ENCODE measurements around the gene CDC34. TPM values are rescaled to one million over a fixed set of nuclear protein-coding genes. Genes with fewer than 3 reads are reported as not detected.

CDC34 gene
- total and polyA plus RNA-seq, 9 of the 15 experiments (the other 6 are each of a cell fraction or from before 2014, with no cell fraction given), result 0.80 to 203 (median 65.5) TPM

DNA sequence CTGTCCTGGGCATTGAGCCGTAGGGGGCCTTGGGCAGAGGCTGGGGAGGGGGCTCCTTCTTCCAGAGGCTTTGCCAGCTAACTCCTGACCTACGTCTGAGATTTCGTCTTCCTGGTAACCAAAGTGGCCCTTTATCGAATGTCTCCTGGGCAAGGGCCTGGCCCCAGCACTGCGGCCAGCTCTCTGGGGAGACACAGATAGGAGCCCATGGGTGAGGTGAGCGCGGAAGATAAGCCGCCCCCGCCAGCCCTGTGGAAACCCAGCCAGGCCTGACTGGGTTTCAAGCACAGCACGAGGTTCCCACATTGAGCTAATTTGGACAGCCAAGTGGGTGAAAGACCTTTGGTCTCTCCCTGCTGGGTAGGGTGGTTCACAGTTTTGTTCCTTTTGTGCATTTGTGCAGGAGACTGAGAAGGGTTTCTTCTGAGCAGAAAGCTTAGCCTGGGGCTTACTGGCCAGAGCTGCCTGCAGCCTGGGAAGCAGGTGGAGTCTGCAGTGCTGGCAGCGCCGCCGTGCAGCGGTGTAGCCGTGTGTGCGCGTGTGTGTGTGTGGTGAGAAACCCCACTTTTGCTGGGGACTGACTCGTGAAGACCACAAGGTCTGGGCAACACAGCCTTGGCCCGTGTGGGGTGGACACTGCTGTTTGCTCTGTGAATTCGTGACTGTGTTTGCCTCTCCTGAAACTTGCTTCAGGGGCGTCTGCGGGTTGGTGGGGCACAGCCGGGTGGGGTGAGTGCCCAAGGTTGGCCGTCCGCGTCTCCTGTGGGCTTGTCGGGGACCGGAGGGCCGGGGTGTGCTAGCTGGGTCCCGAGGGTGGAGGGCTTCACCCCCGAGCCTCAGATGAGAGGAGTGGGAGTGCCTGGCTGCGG, 43.3 kb downstream of the CDC34 start (continued):
- TF ChIP-seq GTF2E2 (tag; IDR thresholded peaks at IDR 0.05) (no peak), ZNF263 (CRISPR knock-in tag; IDR thresholded peaks at IDR 0.05; ENCODE audit: borderline replicate concordance) (no peak), ZNF274 (IDR thresholded peaks at IDR 0.05; ENCODE audit: borderline replicate concordance, low read depth, low read length) (0 out of 2 replicates have a peak, but pooled peaks have one; percentile 43), CEBPB (tag; IDR thresholded peaks at IDR 0.05) (no peak), DPF2 (IDR thresholded peaks at IDR 0.05) (peak; percentile 98), ZFP36 (IDR thresholded peaks at IDR 0.05; ENCODE audit: low read depth, low read length, partially characterized antibody) (no peak), TAL1 (IDR thresholded peaks at IDR 0.05) (peak; percentile 99), HIVEP1 (CRISPR knock-in tag; IDR thresholded peaks at IDR 0.05) (no peak), ZNF644 (tag; IDR thresholded peaks at IDR 0.05; ENCODE audit: low read depth) (peak; percentile 88), EWSR1 (IDR thresholded peaks at IDR 0.05; ENCODE audit: borderline replicate concordance, low read depth, partially characterized antibody) (no peak), MYBL2 (IDR thresholded peaks at IDR 0.05; ENCODE audit: low read depth) (no peak), MYBL2 (CRISPR knock-in tag; IDR thresholded peaks at IDR 0.05; ENCODE audit: borderline replicate concordance) (no peak), NUFIP1 (IDR thresholded peaks at IDR 0.05; ENCODE audit: partially characterized antibody) (no peak), JUNB (CRISPR knock-in tag; conservative IDR thresholded peaks at IDR 0.05) (no peak), ARID2 (IDR thresholded peaks at IDR 0.05) (no peak)
- TF ChIP-seq, protein P1, sequence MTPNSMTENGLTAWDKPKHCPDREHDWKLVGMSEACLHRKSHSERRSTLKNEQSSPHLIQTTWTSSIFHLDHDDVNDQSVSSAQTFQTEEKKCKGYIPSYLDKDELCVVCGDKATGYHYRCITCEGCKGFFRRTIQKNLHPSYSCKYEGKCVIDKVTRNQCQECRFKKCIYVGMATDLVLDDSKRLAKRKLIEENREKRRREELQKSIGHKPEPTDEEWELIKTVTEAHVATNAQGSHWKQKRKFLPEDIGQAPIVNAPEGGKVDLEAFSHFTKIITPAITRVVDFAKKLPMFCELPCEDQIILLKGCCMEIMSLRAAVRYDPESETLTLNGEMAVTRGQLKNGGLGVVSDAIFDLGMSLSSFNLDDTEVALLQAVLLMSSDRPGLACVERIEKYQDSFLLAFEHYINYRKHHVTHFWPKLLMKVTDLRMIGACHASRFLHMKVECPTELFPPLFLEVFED (CRISPR knock-in tag; conservative IDR thresholded peaks at IDR 0.05), result no peak
- TF ChIP-seq, protein P2, sequence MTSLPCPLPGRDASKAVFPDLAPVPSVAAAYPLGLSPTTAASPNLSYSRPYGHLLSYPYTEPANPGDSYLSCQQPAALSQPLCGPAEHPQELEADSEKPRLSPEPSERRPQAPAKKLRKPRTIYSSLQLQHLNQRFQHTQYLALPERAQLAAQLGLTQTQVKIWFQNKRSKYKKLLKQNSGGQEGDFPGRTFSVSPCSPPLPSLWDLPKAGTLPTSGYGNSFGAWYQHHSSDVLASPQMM (CRISPR knock-in tag; IDR thresholded peaks at IDR 0.05), result no peak
- TF ChIP-seq, protein P3, sequence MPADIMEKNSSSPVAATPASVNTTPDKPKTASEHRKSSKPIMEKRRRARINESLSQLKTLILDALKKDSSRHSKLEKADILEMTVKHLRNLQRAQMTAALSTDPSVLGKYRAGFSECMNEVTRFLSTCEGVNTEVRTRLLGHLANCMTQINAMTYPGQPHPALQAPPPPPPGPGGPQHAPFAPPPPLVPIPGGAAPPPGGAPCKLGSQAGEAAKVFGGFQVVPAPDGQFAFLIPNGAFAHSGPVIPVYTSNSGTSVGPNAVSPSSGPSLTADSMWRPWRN (IDR thresholded peaks at IDR 0.05; ENCODE audit: low read depth), result peak; percentile 77
- TF ChIP-seq, protein P4, sequence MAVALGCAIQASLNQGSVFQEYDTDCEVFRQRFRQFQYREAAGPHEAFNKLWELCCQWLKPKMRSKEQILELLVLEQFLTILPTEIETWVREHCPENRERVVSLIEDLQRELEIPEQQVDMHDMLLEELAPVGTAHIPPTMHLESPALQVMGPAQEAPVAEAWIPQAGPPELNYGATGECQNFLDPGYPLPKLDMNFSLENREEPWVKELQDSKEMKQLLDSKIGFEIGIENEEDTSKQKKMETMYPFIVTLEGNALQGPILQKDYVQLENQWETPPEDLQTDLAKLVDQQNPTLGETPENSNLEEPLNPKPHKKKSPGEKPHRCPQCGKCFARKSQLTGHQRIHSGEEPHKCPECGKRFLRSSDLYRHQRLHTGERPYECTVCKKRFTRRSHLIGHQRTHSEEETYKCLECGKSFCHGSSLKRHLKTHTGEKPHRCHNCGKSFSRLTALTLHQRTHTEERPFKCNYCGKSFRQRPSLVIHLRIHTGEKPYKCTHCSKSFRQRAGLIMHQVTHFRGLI (CRISPR knock-in tag; IDR thresholded peaks at IDR 0.05), result peak; percentile 41; the same call in 1 of the 2 replicates
- TF ChIP-seq, protein P5, sequence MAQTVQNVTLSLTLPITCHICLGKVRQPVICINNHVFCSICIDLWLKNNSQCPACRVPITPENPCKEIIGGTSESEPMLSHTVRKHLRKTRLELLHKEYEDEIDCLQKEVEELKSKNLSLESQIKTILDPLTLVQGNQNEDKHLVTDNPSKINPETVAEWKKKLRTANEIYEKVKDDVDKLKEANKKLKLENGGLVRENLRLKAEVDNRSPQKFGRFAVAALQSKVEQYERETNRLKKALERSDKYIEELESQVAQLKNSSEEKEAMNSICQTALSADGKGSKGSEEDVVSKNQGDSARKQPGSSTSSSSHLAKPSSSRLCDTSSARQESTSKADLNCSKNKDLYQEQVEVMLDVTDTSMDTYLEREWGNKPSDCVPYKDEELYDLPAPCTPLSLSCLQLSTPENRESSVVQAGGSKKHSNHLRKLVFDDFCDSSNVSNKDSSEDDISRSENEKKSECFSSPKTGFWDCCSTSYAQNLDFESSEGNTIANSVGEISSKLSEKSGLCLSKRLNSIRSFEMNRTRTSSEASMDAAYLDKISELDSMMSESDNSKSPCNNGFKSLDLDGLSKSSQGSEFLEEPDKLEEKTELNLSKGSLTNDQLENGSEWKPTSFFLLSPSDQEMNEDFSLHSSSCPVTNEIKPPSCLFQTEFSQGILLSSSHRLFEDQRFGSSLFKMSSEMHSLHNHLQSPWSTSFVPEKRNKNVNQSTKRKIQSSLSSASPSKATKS (CRISPR knock-in tag; IDR thresholded peaks at IDR 0.05), result no peak
- TF ChIP-seq, protein P6, sequence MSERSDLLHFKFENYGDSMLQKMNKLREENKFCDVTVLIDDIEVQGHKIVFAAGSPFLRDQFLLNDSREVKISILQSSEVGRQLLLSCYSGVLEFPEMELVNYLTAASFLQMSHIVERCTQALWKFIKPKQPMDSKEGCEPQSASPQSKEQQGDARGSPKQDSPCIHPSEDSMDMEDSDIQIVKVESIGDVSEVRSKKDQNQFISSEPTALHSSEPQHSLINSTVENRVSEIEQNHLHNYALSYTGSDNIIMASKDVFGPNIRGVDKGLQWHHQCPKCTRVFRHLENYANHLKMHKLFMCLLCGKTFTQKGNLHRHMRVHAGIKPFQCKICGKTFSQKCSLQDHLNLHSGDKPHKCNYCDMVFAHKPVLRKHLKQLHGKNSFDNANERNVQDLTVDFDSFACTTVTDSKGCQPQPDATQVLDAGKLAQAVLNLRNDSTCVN (CRISPR knock-in tag; IDR thresholded peaks at IDR 0.05), result no peak

All from K562 (cell line).